ENCODE data around the gene PTPRJ. TPM values are rescaled to one million over a fixed set of nuclear protein-coding genes. Genes with fewer than 3 reads are reported as not detected.

Gene PTPRJ
- total and polyA plus RNA-seq, 9 of the 15 experiments (the other 6 are each of a cell fraction or from before 2014, with no cell fraction given): 0.56 to 10.7 (median 4.8) TPM

DNA sequence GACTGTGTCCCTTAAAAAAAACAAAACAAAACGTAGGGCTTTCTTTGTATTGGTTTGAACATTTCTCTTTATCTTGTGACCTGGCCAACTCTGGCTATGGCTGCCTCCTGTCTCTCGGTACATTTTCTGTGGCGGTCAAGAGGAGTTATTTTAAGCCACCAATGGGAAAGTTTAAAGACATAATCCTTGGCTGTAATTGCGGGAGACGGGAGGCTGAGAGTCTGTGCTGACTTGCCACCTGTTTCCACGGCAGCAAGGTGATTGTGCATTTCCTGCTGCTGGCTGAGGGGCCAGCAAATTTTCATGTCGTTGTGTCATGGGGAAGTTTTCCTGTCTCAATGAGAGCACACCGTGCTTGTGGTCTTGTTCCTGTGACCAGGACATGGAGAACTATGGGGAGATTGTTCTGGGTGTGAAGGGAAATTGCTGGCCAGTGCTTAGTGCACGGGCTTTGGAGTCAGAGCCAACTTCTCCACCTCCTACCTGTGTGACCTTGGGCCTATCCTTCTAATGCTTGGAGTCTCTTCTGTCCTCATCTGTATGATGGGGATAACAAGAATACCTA, 11.0 kb downstream of the PTPRJ start (continued):
- TF ChIP-seq ZBTB33 (CRISPR knock-in tag; IDR thresholded peaks at IDR 0.05) (no peak), MAX (CRISPR knock-in tag; IDR thresholded peaks at IDR 0.05) (0 out of 2 replicates have a peak, but pooled peaks have one; percentile 14), GTF2A2 (tag; IDR thresholded peaks at IDR 0.05) (0 out of 2 replicates have a peak, but pooled peaks have one; percentile 1), XRCC4 (IDR thresholded peaks at IDR 0.05; ENCODE audit: extremely low read depth, insufficient read depth, insufficient read length) (no peak), RBFOX2 (IDR thresholded peaks at IDR 0.05; ENCODE audit: low read depth, low read length) (no peak), VEZF1 (CRISPR knock-in tag; IDR thresholded peaks at IDR 0.05) (no peak), ZNF280A (IDR thresholded peaks at IDR 0.05; ENCODE audit: low read depth, partially characterized antibody) (no peak), CC2D1A (IDR thresholded peaks at IDR 0.05) (no peak), SMAD2 (IDR thresholded peaks at IDR 0.05; ENCODE audit: low read depth, low read length) (no peak), ZNF280B (CRISPR knock-in tag; IDR thresholded peaks at IDR 0.05) (no peak), ZNF696 (CRISPR knock-in tag; conservative IDR thresholded peaks at IDR 0.05) (no peak), C11orf30 (IDR thresholded peaks at IDR 0.05; ENCODE audit: low read depth) (peak; percentile 76), ZNF224 (CRISPR knock-in tag; IDR thresholded peaks at IDR 0.05) (no peak), ZNF830 (CRISPR knock-in tag; IDR thresholded peaks at IDR 0.05) (no peak), NCOA1 (IDR thresholded peaks at IDR 0.05; ENCODE audit: low read depth) (no peak), CXXC5 (CRISPR knock-in tag; IDR thresholded peaks at IDR 0.05) (no peak), PTBP1 (IDR thresholded peaks at IDR 0.05; ENCODE audit: low read depth, low read length) (no peak), GATAD2B (IDR thresholded peaks at IDR 0.05; ENCODE audit: borderline replicate concordance) (no peak), ARNT (IDR thresholded peaks at IDR 0.05) (no peak)
- TF ChIP-seq, protein P1, sequence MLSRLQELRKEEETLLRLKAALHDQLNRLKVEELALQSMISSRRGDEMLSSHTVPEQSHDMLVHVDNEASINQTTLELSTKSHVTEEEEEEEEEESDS (CRISPR knock-in tag; IDR thresholded peaks at IDR 0.05): no peak
- TF ChIP-seq, protein P2, sequence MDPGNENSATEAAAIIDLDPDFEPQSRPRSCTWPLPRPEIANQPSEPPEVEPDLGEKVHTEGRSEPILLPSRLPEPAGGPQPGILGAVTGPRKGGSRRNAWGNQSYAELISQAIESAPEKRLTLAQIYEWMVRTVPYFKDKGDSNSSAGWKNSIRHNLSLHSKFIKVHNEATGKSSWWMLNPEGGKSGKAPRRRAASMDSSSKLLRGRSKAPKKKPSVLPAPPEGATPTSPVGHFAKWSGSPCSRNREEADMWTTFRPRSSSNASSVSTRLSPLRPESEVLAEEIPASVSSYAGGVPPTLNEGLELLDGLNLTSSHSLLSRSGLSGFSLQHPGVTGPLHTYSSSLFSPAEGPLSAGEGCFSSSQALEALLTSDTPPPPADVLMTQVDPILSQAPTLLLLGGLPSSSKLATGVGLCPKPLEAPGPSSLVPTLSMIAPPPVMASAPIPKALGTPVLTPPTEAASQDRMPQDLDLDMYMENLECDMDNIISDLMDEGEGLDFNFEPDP (CRISPR knock-in tag; IDR thresholded peaks at IDR 0.05): no peak

All from K562 (cell line).